ENCODE results near the gene PHF12.
"Not testable (repeated sequence)": the region's sequence is repeated elsewhere in the genome, so short reads cannot be mapped to it uniquely, and the experiment has no call there.

PHF12 gene

DNA sequence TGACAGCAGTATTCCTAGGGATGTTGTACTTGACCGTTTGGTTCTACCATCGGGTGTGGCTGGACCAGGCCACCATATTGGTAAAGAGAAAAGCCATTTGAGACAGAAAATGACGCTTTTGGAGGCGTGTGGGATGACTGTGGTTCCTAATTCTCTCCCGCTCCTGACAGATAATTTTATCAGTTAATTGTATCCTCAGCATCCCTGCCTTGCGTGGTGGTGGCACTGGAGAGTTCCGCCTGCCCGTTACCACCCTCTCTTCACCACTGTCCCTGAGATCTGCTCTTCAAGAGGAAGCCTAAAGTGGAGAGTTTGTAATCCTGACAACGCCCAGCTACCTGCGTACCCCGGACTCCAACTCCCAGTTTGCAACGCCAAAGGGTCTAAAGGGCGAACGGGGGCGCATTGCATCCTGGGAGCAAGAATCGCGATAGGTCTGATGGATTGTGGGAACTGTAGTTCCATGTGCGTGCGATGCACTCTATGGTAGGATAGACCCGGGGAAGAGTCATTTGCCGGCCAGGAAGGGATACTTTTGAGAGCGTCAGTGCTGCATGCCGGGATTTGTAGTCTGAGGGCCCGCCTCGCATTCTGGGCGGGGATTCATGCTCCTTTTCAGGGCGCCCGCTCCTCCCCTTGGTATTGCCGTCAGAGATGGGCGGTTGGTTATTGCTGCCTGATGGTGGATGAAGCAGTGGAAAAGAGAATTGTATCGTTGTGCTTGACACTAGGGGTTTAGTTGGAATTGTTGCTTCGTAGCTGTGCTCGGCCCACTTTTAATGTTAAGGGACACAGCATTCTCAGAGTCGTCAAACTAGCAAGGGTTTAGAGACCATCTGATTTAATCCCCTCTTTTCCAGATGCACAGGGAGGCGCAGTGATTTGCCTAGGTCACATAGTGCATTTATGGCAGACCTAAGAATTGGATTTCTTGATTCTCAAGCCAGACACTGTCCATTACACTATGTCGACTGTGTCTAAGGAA is 965 bp upstream of the PHF12 start:
- peak; percentile 93 for DNase-seq

DNA sequence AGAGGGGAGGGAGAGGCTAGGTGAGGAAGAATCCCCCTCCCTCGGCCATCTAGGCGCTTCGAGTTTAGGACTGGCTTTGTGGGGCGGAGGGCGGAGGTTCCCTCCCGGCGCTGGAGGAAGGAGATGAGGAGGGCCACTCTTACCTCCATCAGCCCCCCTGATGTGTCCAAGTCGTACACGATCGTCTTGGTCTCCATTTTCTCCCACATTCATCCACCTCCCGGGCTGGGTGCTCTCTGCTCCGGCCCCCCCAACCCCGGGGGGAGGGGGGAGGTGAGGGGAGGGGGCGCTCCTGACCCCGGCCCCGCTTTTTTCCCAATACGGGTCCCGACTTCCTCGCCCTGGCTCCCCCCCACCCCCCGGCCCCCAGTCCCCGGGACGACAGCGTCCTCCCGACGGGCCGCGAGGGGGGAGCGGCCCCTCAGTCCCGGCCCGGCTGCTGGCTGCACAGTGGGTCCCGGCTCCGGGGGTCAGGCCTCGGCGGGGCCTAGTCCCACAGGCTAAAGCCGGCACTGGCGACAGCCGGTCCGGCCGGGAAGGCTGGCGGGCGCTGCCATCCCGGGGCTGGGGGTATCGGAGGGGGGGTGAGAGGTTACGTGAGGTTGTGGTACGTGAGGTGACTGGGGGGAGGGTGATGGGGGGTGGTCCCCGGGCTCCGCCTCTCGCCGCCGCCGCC is 428 bp downstream of the PHF12 start:
- DNase-seq = no peak

DNA sequence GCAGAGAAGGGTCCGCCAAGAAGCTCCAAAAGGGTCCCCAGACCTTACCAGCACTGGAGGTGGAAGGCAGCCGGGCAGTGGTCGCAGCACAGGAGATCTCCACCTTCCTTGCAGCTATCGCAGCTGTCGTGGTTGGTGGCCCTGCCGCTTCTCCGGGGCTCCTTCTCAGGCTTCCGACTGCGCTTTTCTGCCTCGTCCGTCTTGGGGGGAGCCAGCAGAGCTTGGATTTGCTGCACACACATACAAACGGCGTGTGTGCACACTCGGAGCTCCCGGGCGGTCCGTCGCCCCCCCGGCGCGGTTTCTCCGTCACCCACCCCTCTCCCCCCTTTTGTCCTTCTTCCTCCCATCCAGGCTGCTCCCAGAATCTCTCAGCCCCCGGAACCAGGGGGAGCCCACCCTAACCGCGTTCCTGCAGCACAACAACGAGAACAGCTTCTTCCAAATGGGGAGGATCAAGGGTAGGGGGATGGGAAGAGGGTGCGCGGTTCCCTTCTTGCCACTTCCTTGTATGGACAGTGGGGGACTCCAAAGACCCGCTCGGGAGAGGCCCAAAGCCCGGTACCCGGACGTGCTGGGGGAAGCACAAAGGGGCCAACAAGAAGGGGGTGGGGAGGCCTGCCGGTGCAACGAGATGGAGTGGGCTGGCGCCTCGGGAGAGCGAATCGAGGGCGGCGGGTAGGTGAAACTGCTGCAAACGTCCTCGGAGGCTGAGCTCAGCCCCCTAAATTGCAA is 1.1 kb downstream of the PHF12 start:
- peak; percentile 59 for DNase-seq

DNA sequence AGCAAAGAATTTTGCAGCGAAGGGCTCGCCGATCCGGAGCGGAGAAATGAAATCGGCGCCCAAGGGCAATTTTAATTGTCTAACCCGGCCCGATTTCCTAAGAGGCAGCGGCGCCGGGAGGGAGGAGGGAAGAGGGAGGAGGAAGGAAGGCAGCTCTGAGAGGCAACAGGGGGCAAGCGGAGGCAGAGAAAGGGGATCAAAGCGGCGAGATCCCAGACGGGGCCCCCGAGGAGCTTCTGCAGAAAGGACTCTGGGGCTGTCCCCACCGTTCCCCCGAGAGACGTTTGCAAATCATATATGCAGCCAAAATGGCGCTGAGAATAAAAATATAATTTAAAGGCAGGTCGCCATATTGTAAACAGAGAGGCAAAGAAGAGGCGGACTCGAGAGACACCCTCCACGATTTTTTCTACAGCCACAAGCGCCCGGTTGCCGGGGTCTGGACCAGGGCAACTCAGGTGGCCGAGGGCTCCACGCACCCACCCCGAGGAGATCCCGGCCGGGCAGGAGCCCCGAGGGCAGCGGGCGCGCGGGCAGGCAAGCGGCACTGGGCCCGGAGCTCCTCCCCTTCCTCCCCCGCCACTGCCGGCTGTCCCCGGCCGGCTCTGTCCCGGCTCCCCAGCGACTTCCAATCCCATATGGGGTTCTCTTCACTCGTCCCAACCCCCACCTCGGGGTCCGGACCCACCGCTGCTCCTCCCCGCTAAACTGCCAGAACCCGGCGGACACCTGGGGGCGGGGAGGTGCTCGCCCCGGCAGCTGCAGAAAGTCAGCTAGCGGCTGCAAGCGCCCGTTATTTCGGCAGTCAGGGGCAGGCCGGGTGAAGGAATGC is 1.9 kb downstream of the PHF12 start:
- peak; percentile 38 for DNase-seq

DNA sequence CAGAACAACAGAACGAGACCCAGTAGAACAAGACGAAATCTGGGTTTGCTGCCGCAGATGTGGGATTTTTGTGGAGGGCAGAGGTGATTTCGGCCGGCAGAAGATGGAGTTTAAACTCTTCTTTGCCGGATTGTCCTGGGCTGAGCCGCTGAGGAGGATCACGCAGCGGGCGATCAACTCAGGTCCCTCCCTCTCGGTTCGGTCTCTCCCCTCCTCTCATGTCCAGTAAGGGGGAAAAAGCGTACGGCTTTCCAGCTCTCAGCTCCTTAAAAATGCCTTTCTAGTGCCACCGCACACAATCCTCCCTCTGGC is 2.5 kb downstream of the PHF12 start:
- DNase-seq = no peak

DNA sequence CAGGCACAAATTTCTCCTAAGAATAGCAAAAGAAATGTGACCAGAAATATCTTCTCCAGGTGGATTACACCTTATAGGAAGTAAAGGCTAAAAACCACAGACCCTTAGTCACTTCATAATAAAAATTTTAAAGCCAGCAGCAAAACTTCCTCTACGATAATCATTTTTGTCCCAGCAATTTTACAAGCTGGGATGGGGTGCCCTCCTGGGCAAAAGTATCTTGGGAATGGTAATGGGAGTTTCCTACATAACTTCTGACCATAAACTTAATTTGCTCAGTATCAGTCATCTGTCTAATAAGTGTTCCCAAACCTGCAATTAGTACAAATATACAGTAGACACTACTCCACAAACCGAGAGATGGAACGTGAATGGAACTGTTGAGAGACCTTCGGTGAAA is 3.0 kb downstream of the PHF12 start:
- DNase-seq = no peak

DNA sequence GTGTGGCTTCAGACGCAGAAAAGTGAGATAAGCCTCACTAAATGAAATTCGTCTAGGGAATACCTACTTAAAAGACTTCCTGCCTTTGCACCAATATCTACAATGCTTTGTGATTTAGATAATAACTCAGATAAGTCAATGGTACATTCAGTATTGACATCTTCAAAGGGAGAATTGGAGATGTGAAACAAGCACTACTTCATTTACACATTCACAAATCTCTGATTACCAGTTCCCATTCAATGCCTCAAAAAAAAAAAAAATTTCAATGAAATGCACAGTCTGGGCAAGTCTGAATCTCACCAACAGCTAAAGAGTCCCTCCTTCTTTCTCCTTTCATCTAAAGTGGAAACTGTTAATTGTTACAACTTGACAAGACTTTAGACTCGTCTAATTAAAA is 3.7 kb downstream of the PHF12 start:
- DNase-seq = no peak

DNA sequence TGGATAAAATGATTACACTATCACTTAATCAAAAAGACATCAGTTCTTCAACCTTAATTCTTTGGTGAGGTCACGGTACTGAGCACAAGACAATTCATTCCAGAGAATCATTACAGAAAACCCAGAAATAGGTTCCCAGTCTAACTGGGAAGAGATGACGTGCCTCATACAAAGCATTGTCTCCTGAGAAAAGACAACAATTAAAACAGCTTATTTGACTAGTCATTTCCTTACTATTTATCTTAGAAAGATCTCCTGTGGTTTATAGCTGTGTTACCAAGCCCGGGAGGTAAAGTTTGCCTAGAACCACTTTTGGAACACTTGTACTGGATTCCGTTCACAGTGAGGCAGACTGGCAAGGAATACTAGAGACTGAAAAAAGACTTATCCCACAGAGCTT is 5.1 kb downstream of the PHF12 start:
- no peak for DNase-seq

DNA sequence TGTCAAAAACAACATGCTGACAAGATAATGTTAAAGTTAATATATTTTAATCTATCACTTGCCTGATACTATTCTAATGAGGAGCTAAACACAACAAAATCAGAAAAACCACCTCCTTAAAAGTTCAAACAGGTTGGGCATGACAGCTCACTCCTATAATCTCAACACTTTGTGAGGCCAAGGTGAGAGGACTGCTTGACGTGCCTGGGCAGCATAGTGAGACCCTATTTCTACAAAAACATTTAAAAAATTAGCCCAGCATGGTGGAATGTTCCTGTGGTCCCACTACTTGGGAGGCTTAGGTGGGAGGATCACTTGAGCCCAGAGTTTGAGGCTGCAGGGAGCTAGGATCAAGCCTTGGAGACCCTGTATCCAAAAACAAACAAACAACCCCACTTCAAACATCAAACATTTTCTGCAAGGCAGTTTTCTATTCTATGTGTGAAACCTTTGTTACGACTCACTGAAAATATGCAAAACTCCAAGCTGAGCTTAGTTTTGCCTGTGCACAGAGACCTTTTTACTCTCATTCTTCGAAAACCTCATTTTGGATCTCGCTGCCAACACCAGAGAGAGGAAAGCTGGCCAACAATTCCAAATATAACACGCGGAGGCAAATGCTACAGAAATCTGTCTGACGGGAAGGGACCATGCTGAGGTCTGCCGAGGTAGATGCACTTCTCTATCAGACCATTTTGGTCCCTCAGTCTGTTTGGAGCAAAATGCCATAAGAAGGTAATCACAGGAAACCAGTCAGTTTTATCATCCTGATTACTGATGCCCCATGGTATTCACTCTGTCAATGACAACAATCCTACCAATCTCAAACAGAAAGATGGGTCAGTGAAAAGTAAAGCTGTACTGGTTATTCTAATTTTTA is 6.2 kb downstream of the PHF12 start:
- DNase-seq = no peak

DNA sequence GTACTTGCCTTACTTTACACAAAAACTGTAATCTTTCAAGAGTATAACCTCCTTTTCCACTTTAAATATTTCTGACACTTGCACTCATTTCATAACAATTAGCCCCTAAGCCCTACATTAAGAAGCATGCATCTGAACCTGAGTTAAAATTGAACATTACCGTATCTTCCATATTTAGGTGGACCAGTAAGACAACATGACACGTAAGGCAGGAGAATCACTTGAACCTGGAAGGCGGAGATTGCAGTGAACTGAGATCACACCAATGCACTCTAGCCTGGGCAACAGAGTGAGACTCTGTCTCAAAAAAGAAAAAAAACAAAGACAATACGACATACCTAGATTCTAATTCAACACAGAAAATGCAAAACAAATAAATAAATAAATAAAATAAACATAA is 7.0 kb downstream of the PHF12 start:
- DNase-seq = no peak

DNA sequence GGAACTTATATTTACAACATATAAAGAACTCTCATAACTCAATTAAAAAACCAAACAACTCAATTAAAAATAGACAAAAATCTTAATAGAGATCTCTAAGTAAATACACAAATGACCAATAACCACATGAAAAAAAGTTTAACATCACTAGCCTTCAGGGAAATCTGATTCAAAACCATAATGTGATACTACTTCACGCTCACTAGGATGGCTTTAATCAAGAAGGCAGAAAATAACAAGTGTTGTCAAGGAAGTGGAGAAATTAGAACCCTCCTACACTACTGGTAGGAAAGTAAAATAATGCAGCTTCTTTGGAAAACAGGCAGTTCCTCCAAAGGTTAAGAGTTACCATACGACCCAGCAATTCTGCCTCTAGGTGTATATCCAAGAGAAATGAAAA is 8.4 kb downstream of the PHF12 start:
- no peak for DNase-seq

DNA sequence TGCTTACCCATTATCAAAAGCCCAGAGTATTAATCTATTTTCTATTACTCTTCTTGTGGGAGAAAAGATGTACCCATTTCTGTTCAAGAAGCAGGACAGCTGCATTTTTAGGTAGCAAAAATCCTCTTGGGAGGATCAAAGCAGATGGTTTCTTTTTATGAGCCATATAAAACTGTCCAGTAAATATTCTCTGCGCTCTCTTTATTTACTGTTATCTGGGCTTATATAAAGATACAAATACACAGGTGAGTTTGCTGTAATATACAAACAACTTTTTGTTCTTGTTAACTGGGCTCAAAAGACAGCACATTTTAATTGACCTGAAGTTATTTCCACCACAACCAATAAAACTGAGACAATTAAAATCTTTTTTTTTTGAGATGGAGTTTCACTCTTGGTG is 10.1 kb downstream of the PHF12 start:
- DNase-seq = no peak

DNA sequence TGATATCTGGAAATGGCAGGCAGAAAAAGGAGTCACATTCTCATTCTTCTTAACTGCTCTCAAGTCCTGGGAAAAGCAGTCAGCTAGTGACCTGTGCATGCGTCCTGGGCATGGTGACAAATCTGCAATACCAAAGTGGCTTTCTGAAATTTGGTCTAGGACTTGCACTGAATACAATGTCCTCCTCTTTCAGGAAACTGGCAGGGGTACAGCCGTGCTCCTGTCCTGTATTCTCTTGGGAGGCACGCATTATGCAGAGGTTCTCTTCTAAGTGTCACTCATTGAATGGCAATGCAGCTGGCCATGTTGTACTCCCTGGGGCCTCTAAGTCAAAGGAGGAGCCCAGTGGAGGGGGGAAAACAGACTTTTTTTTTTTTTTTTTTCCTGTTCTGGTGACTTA is 10.6 kb downstream of the PHF12 start:
- DNase-seq = no peak

DNA sequence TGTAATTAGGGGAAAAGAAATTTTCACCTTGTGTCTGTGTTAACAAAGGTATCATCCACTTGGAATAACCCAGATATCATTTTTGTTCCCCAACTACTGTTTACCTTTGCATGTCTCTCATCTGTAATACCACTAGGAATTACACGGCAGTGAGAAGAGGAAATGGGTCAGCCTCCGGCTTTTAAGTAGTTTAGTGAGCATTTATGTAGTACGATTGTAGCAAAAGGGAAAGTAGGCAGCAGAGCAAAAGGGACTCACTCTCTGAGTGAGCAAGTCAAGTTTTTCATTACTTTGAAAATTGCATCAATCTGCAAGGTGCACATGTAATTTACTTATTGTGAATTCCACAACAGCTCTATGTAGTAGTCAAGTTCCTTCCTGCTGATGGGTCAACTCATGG is 11.2 kb downstream of the PHF12 start:
- DNase-seq = no peak

DNA sequence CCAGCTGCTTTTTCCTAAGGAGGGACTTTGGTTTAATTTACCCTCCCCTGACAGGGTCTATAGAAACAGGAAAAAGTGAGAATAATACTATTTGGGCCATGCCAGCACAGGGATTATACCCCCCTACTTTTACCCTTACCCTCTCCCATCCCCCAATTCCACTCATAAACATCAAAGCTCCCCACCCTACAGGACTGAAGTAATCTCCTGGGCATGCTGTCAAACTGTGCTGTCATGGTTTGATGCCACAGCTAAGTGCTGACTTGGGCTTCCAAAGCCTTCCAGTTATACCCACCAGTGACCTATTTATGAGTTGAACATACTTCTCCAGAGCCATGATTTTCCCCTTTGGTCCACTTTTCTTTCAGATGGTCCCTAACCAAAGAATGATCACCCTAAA is 12.8 kb downstream of the PHF12 start:
- DNase-seq = no peak

DNA sequence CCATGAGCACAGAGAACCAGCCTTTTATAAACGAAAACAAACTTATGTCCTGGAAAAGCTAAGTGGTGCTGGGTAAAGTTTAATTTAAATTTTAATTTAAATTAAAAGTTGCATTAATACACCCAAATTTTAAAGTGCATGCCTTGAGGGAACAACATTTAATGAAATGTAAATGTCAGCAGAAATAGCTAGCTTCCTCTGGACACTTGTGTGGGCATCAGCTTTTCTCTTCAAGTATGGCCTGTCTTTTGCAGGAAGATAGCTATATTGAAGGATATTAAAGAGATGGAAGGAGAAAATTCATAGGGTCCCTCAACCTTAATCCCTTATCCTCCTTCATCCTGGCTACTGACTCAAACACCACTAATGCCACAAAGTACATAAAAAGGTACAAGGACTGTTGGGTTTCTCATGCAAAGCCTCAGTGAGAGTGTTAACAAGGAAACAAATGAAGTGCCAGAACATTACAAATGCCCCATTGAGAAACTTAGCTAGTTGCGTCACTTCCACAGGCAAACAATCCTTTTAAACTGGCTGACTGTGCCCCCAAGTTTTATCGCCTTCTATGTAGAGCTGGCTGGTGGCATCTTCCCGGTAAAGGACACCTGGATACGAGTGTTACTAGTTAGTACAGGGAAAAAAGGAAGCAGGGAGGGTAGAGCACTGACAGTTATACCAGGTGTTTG is 14.1 kb downstream of the PHF12 start:
- DNase-seq = no peak

DNA sequence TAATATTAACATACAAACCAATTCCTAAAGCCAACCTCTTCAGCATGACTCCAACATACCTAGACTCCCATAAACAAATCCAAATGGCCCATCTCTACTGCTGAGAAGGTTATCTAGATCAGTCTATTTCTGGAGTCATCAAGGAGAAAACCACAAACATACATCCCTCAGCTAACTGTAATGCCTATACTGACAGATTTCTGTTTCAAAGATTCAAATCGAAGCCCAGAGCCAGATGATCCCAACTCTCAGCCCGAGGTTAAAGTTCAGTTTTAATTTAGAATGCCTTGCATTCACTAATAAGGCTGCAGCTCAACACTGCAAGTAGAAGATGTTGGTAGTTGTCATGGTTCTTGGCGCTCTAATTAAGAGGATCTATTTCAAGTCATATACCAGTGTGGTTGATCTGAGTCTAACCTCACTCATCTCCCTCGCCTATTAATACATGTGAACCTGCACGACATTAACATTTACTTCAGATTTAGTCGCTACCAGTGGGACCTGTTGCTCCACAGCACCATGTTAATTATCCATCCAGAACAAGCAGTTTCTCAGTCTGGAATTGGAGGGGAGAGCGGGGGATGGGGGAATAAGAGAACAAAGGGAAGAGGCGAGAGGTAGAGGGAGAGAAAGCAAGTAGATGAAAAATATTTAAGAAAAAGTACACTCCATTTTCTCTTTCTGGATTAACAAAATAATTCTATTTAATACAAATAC is 15.4 kb downstream of the PHF12 start:
- no peak for DNase-seq

DNA sequence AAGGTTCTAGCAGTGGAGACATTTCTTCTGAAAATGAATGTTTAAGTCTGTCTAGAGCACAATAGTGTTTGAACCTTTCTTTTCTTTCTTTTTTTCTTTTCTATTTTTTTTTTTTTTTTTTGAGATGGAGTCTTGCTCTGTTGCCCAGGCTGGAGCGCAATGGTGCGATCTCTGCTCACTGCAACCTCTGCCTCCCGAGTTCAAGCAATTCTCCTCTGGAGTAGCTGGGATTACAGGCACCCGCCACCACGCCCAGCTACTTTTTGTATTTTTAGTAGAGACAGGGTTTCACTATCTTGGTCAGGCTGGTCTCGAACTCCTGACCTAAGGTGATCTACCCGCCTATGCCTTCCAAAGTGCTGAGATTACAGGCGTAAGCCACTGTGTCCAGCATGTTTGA is 16.8 kb downstream of the PHF12 start:
- DNase-seq = not testable (repeated sequence)

DNA sequence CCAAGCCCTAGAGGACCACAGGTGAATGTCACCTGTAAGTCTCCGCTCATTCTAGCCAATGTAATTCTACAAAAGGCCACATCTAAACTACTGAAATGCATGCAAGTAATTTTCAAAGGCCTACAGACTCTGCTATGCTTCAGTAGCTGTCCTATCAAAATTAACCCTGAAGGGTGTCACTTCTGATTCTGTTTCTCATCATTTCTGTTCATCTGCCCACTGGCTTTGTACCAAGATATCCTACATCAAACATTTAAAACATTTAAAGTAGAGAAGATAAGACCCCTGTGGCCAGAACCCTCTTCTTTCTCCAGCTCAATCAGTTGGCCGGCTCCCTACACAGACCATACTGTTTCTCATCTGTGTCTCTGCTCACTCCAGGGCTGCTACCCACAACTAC is 21.5 kb downstream of the PHF12 start:
- no peak for DNase-seq

DNA sequence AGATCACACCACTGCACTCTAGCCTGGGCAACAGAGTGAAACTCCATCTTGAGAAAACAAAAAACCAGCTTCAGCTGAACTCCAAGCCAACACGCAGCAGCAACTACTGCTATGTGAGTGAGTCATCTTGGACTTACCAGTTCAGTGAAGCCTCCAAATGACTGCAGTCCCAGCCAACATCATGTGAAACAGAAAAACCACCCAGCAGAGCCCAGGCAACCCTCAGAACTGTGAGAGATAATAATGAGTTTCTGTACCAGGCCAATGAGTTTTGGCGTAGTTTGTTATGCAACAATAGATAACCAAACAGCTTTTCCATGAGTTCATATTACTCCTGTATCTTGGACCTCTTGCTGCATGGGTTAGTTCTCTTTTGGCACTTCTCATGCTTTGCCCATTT is 23.3 kb downstream of the PHF12 start:
- peak; percentile 24 for DNase-seq

DNA sequence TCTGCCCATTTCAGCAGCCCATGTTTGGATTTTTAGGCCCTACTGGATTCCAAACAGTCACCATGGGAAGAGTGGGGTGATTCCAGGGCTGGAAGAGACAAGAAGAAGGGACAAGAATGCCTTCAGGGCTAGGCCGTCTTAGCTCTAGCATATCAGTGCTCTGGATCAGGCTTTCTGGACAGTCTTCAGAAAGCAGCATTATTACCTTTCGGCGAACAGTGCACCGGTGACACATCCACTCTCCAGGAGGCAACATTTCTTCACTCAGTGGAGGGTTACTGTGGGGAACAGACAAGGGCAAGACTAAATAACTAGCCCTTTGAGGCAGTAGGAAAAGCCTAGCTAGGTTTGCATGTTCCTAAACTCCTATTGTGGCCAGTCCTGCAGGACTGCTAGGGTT is 24.5 kb downstream of the PHF12 start:
- no peak for DNase-seq

All from activated CD4-positive, alpha-beta T cell treated with anti-CD3 and anti-CD28 coated beads, Interleukin-2, amount 50 U/mL, for 1 hour (primary cell).